GM15510 (cell line): ENCODE data around the gene SLC10A1.

Experiments
- POLR2A ChIP-seq: IDR thresholded peaks from 3 replicates; pipeline ENCODE4 v1.6.1; 2011; ENCODE audit warnings: borderline replicate concordance; ENCODE audit not compliant: insufficient read length; ENCODE audit errors: extremely low read depth

SLC10A1 gene

DNA sequence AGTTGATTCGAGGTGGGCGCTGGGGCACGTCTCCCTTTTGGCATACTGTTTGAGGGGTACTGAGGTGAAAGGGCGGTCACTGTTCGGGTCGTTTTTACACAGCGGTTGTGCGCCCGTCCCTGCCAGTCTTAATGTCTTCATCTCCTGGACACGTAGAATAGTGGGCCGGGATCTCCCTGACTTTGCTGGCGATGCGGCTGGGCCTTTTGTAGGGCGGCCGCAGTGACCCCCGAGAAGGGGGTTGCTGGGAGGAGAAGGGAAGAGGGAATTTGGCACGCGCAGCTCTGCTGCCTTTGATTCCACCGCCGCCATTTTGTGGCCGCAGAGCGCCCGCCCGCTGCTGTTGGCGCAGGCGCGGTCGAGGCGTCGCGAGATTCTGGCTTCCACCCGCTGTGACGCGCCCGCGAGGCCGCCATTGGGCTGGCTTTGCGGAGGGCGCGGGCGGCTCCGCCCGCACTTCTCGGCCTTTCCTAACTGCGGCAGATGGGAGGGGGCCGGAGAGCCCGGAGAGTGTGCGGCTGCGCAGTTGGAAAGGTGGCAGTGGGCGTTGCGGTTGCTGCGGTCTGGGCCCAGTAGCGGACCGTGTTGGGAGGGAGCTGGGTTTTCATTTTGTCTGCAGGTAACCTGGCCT lies 29.6 kb downstream of the SLC10A1 start:
- peak; percentile 65 for TF ChIP-seq POLR2A

GRCh38 chr14:69766984-69767368 lies 30.1 kb downstream of the SLC10A1 start, which contains the start of gene SRSF5:
Gene SRSF5 (plus strand): TSS chr14:69767142. CDS start chr14:69768157, 1,015 bp downstream.
- peak; percentile 98 for TF ChIP-seq POLR2A

DNA sequence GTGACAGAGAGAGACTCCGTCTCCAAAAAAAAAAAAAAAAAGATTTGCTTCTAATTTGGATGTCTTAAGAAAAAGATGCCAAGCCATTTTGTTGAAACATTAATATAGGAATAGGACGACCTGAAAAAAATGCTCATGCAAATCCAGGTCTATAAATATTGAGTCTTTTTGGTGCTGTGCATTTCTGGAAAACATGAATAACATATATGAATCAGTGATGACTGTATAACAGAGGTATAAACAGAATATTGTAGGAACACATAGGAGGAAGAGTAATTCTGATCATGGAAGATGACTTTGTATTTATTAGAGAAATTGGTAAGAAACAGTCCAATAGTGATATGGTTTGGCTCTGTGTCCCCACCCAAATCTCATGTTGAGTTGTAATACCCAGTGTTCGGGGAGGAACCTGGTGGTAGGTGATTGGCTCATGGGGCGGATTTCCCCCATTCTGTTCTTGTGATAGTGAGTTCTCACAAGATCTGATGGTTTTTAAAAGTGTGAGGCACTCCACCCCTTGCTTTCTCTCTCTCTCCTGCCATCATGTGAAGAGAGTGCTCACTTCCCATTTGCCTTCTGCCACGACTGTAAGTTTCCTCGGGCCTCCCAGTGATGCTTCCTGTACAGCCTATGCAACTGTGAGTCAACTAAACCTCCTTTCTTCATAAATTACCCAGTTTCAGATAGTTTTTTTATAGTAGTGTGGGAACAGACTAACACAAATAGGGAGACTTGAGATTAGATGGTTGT lies 33.1 kb downstream of the SLC10A1 start:
- TF ChIP-seq POLR2A: no peak

DNA sequence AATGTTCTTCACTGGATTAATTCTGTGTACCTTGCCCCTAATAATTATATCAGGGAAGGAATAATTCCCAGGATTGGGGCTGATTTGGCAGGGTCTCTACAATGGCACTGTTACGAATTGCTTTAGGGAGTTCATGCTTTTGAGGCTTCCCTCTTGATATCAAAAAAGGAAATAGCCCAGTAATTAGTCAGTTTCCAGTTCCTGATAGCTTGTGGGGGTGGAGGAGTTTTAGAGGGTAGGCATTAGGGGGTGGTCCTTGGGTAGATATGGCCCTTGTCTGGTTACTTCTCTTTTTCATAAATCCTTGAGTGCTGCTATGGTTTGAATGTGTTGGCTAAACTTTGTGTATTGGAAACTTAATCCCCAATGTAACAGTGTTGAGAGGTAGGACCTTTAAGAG lies 36.2 kb downstream of the SLC10A1 start:
- no peak for TF ChIP-seq POLR2A

GRCh38 chr14:69756298-69756697 lies 40.7 kb downstream of the SLC10A1 start:
- no peak for TF ChIP-seq POLR2A

DNA sequence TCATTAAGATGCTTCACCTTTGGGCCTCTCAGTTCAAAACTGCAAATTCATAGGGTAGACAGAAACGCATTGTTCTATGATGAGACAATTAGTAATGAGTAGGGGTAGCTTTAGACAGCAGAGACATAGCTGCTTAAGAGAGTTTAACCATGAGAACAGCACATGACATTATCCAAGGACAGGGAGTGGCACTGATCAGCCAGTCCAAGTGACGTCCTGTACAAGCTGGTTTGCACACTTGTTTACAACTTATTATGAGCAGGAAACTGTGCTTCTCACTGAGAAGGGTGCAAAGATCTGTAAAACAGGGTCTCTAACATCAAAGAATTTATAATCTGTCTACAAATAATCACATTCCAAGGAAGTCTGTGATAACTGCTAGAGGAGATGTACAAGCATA lies 41.3 kb downstream of the SLC10A1 start:
- no peak for TF ChIP-seq POLR2A

DNA sequence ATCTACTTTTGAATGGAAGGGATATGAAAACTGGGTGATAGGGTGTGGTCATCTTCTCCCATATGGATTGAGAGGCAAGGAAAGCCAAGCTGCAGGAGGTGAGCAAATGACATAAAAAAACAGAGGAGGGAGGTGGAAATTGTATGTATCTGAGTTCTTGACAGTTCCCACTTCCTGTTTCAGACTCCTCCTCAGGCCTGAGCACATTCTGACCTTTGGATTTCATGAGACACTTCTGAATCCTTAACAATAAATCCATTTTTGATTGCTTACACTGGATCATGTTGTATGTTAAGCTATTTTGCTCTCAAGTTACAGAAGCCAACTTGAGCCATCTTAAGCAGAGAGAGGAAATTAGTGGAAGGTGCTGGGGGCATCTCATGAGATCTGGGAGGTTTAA lies 41.7 kb downstream of the SLC10A1 start:
- TF ChIP-seq POLR2A: no peak

- no peak for TF ChIP-seq POLR2A
These were observed 42.6 kb downstream of the SLC10A1 start for GRCh38 chr14:69754487-69754886.

GRCh38 chr14:69753860-69754259 lies 43.2 kb downstream of the SLC10A1 start:
- no peak for TF ChIP-seq POLR2A

DNA sequence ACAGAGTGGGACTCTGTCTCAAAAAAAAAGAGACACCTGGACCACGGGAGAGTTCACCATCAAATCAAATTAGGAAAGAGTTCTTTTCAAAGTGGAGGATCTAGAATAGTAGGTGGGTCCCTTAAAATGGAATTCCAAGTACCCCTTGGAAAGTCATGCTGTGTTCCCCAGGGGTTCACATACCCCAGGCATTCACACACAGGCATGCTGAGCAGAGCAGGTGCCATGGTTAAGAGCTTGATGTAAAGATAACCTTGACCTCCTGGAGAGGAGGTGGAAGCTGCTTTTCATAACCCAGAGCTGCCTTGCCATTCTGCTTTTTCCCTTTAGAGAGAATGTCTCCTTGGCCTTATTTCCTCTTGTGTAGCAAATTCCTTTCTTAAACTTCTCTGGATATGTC lies 44.3 kb downstream of the SLC10A1 start:
- TF ChIP-seq POLR2A: no peak

DNA sequence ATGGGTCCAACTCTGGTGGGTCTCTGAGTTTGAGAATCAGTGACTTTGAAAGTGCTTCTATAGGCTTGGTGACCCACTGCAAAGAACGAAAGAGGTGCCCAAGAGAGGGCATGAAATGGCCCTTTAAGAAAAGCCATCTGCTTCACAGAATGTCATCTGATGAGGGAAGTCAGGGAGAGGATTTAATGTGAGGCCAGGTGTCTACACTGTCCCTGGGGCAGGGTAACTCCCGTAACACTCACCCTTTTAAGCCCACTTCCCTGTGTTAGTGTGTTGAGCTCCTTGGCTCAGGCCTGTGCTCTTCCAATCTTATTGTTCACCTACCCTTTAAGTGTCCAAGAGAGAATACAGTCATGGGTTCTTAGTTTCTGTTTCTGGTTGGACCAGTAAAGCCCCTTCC lies 46.5 kb downstream of the SLC10A1 start:
- TF ChIP-seq POLR2A: no peak

DNA sequence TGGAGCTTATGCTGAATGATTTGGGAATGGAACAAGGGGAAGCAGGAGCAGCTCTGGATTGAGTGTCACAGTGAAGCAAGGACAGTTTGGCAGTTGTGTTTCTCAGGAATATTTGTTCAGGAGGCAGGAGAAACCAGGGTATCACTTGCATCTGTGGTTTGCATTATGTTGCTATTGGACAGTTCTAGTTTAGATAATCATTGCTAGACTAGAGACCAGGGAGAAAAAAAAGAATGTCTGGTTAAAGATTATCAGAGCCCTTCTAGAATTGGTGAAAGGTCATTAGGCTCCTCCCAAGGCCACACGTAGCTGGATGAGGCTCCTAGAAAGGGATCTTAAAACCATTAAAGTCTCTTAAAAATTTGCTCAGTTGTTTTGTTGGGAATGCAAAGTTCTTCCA lies 47.1 kb downstream of the SLC10A1 start:
- no peak for TF ChIP-seq POLR2A

DNA sequence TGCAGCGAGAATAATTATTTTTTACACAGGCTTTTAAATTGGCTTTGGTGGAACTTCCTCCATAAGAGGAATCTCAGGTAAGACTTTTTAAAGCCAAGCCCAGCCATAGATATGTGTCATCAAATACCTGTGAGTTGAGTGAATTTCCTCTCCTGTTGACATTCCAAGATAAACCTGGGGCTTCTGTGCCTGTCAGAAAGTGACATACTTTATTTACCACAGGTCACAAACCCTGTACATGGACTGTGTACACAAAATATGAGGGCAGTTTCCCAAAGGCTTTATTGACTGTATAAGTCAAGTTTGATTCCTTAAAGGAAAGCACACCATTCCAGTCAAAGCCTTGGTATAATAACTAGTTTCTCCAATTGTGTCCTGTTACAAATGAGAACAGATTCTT lies 56.0 kb downstream of the SLC10A1 start:
- no peak for TF ChIP-seq POLR2A

DNA sequence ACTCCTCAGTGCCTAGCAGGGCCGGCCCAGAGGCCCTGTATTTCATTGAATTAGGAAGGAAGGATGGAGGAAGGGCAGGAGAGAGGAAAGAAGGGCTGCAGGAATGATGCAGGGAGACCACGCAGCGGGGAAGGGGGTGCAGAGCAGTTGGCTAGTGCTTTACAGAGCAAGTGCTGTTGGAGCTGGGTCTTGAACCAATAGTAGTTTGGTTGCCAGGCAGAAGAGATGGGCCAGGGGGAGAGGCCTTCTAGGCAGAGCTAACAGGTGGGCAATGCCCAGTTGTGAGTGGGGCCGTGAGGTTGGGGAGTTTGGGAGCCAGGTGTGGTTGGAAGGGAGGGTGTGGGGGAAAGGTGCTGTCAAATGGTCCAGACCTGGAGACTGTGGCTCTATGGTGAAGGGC lies 69.2 kb downstream of the SLC10A1 start:
- TF ChIP-seq POLR2A: no peak

- TF ChIP-seq POLR2A: no peak
These were observed 70.1 kb downstream of the SLC10A1 start for GRCh38 chr14:69726761-69727511.
